Measurements from ENCODE around the gene RAPGEF3.
A peak's percentile ranks its signal among the peaks of the same experiment; 100 is the strongest.

Gene RAPGEF3

GRCh38 chr12:47797441-47797840 is 38.8 kb upstream of the RAPGEF3 start:
- Histone ChIP-seq H3K9me3 (ENCODE audit: control insufficient read depth, low read length) (no peaks in the 10 kb centered on the region), H3K27me3 (ENCODE audit: control insufficient read depth, insufficient read depth, low read length) (no peaks in the 10 kb centered on the region), H3K79me2 (peaks cover 77% of the 10 kb centered on the region), H3K36me3 (ENCODE audit: control insufficient read depth, insufficient read depth, low read length) (no peaks in the 10 kb centered on the region), H3K27ac (no peak overlapping the region), H3K4me3 (ENCODE audit: low read depth, low read length) (no peak overlapping the region), H3K4me1 (peaks cover 24% of the 10 kb centered on the region), H2AFZ (no peak overlapping the region), H3K4me2 (ENCODE audit: low read length) (no peak overlapping the region), H3K9ac (no peak overlapping the region)
- TF ChIP-seq CTCF (IDR thresholded peaks at IDR 0.05) = peak; percentile 47

GRCh38 chr12:47795814-47796411 is 37.2 kb upstream of the RAPGEF3 start:
- Histone ChIP-seq H3K27ac (no peak overlapping the region), H3K79me2 (peaks cover 66% of the 10 kb centered on the region), H3K36me3 (ENCODE audit: control insufficient read depth, insufficient read depth, low read length) (no peaks in the 10 kb centered on the region), H3K27me3 (ENCODE audit: control insufficient read depth, insufficient read depth, low read length) (no peaks in the 10 kb centered on the region), H2AFZ (no peak overlapping the region), H3K4me3 (ENCODE audit: low read depth, low read length) (no peak overlapping the region), H3K4me2 (ENCODE audit: low read length) (no peak overlapping the region), H3K9me3 (ENCODE audit: control insufficient read depth, low read length) (no peaks in the 10 kb centered on the region), H3K4me1 (peaks cover 9% of the 10 kb centered on the region), H3K9ac (no peak overlapping the region)
- no peak for TF ChIP-seq CTCF (IDR thresholded peaks at IDR 0.05)

- H3K4me3 ChIP-seq (ENCODE audit: low read depth, low read length) = no peak overlapping the region
Measured at GRCh38 chr12:47795121-47795813, 36.6 kb upstream of the RAPGEF3 start.

GRCh38 chr12:47794679-47795078 is 36.0 kb upstream of the RAPGEF3 start:
- no peaks in the 10 kb centered on the region for H3K9me3 ChIP-seq (ENCODE audit: control insufficient read depth, low read length)
- H3K4me1 ChIP-seq = peaks cover 5% of the 10 kb centered on the region
- no peak for TF ChIP-seq CTCF (IDR thresholded peaks at IDR 0.05)
- H3K27me3 ChIP-seq (ENCODE audit: control insufficient read depth, insufficient read depth, low read length) = no peaks in the 10 kb centered on the region
- no peak overlapping the region for H3K27ac ChIP-seq
- no peaks in the 10 kb centered on the region for H3K36me3 ChIP-seq (ENCODE audit: control insufficient read depth, insufficient read depth, low read length)
- peaks cover 57% of the 10 kb centered on the region for H3K79me2 ChIP-seq
- H3K9ac ChIP-seq = no peak overlapping the region
- H3K4me3 ChIP-seq (ENCODE audit: low read depth, low read length) = no peak overlapping the region
- no peak overlapping the region for H2AFZ ChIP-seq
- H3K4me2 ChIP-seq (ENCODE audit: low read length) = no peak overlapping the region

More at GRCh38 chr12:47795121-47795813, 36.6 kb upstream of the RAPGEF3 start:
- Histone ChIP-seq H3K27ac (no peak overlapping the region), H3K27me3 (ENCODE audit: control insufficient read depth, insufficient read depth, low read length) (no peaks in the 10 kb centered on the region), H3K4me2 (ENCODE audit: low read length) (no peak overlapping the region), H3K4me1 (peaks cover 8% of the 10 kb centered on the region), H3K9me3 (ENCODE audit: control insufficient read depth, low read length) (no peaks in the 10 kb centered on the region), H3K36me3 (ENCODE audit: control insufficient read depth, insufficient read depth, low read length) (no peaks in the 10 kb centered on the region), H3K9ac (no peak overlapping the region), H2AFZ (no peak overlapping the region), H3K79me2 (peaks cover 60% of the 10 kb centered on the region)
- no peak for TF ChIP-seq CTCF (IDR thresholded peaks at IDR 0.05)

Measured in parathyroid adenoma (tissue), 2 donors.